ENCODE results near the gene TPRX2.

GRCh38 chr19:47881757-47882156 lies 22.7 kb downstream of the TPRX2 start:
- TF ChIP-seq EZH2 (conservative IDR thresholded peaks at IDR 0.05; ENCODE audit: low read depth, low read length), result no peak
- no peak for TF ChIP-seq MEF2D (CRISPR knock-in tag; IDR thresholded peaks at IDR 0.05)
- TF ChIP-seq, protein P1, sequence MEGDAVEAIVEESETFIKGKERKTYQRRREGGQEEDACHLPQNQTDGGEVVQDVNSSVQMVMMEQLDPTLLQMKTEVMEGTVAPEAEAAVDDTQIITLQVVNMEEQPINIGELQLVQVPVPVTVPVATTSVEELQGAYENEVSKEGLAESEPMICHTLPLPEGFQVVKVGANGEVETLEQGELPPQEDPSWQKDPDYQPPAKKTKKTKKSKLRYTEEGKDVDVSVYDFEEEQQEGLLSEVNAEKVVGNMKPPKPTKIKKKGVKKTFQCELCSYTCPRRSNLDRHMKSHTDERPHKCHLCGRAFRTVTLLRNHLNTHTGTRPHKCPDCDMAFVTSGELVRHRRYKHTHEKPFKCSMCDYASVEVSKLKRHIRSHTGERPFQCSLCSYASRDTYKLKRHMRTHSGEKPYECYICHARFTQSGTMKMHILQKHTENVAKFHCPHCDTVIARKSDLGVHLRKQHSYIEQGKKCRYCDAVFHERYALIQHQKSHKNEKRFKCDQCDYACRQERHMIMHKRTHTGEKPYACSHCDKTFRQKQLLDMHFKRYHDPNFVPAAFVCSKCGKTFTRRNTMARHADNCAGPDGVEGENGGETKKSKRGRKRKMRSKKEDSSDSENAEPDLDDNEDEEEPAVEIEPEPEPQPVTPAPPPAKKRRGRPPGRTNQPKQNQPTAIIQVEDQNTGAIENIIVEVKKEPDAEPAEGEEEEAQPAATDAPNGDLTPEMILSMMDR (CRISPR knock-in tag; IDR thresholded peaks at IDR 0.05), result no peak
- TF ChIP-seq POLR2A (IDR thresholded peaks at IDR 0.05; ENCODE audit: insufficient read depth in 1 of 2, low read depth in 2 of 2, low read length in 2 of 2), result no peak
- no peak for TF ChIP-seq ZNF282 (IDR thresholded peaks at IDR 0.05; ENCODE audit: partially characterized antibody)
- TF ChIP-seq POLR2AphosphoS2 (IDR thresholded peaks at IDR 0.05; ENCODE audit: low read depth, low read length), result no peak
- TF ChIP-seq ZNF691 (CRISPR knock-in tag; IDR thresholded peaks at IDR 0.05; ENCODE audit: borderline replicate concordance, low read depth), result no peak
- no peak for TF ChIP-seq ZNF549 (CRISPR knock-in tag; IDR thresholded peaks at IDR 0.05)
- no peak for TF ChIP-seq GPN1 (CRISPR knock-in tag; IDR thresholded peaks at IDR 0.05; ENCODE audit: borderline replicate concordance)
- no peak for TF ChIP-seq ZNF407 (CRISPR knock-in tag; IDR thresholded peaks at IDR 0.05; ENCODE audit: not compliant biosample characterization)
